ENCODE data around the gene GREB1L. TPM values are rescaled to one million over a fixed set of nuclear protein-coding genes. Genes with fewer than 3 reads are reported as not detected.

GREB1L gene
- polyA plus RNA-seq, 1 experiment, result 2.7 TPM

DNA sequence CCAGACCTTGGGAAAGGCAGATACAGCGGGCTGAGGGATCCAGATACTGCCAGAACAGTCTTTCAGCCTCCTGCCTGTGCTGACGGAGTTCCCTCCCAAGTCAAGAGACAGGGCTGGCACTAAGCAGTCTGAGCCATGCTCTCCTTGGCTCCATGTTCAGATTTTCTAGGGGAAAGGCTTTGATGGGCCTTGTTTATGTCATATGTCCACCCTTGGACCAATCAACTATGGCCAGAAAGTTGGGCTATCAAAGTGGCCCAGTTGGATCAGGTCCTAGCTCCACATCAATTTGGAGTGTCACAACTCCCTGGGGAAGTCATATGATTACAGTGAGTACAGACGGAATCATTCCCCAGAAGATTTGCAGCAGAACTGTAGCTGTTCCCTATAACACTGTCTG lies 152.0 kb downstream of the GREB1L start:
- no peak overlapping the region for H3K4me3 ChIP-seq (ENCODE audit: low read depth, low read length)
- ChIA-PET CTCF (interaction anchor here (0.6 kb wide), 1 partner anchor 64 kb away, joined by 3 read pairs; no protein-coding TSS in a partner anchor), POLR2A (no interaction called here)
- TF ChIP-seq, protein P1, sequence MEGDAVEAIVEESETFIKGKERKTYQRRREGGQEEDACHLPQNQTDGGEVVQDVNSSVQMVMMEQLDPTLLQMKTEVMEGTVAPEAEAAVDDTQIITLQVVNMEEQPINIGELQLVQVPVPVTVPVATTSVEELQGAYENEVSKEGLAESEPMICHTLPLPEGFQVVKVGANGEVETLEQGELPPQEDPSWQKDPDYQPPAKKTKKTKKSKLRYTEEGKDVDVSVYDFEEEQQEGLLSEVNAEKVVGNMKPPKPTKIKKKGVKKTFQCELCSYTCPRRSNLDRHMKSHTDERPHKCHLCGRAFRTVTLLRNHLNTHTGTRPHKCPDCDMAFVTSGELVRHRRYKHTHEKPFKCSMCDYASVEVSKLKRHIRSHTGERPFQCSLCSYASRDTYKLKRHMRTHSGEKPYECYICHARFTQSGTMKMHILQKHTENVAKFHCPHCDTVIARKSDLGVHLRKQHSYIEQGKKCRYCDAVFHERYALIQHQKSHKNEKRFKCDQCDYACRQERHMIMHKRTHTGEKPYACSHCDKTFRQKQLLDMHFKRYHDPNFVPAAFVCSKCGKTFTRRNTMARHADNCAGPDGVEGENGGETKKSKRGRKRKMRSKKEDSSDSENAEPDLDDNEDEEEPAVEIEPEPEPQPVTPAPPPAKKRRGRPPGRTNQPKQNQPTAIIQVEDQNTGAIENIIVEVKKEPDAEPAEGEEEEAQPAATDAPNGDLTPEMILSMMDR (IDR thresholded peaks at IDR 0.05; ENCODE audit: insufficient read depth, low read depth, low read length), result no peak
- no peak for DNase-seq (ENCODE audit: low read depth)
- H3K27me3 ChIP-seq (ENCODE audit: control insufficient read depth, insufficient read depth, low read length), result no peaks in the 10 kb centered on the region
- no peaks in the 10 kb centered on the region for H3K36me3 ChIP-seq (ENCODE audit: control insufficient read depth, insufficient read depth, low read length)

DNA sequence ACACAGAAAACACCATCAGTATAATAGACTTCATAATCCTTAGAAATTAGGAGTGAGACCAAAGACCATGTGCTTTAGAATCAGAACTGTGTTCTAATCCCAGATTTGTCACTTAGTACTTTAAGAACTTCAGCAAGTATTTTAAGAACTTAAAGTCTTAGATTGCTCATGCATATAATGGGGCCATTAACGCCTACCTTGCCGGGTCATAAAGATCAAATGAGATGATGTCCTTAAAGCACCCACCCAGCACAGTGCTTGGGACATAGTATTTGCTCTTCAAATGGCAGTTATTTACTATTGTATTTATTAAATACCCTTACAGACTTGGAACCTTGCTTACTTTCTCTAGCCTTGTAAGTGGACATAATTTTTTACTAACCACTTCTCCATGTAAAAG lies 156.1 kb downstream of the GREB1L start:
- H3K4me3 ChIP-seq (ENCODE audit: low read depth, low read length), result no peak overlapping the region
- H3K27me3 ChIP-seq (ENCODE audit: control insufficient read depth, insufficient read depth, low read length), result no peaks in the 10 kb centered on the region
- TF ChIP-seq, protein P1 (IDR thresholded peaks at IDR 0.05; ENCODE audit: insufficient read depth, low read depth, low read length), result no peak
- ChIA-PET CTCF (no interaction called here), POLR2A (no interaction called here)
- no peaks in the 10 kb centered on the region for H3K36me3 ChIP-seq (ENCODE audit: control insufficient read depth, insufficient read depth, low read length)
- no peak for DNase-seq (ENCODE audit: low read depth)

DNA sequence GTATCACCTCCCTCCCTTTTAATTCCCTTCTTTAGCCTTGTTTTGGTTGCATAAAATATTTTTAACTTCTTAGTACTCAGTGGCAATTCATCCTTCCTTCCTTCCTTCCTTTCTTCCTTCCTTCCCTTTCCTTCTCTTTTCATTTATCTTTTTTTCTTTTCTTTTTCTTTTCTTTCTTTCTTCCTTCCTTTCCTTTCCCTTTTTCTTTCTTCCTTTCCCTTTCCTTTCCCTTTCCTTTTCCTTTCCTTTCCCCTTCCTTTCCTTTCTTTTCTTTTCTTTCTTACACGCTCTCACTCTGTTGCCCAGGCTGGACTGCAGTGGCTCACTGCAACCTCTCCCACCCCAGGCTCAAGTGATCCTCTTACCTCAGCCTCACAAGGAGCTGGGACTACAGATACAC lies 160.2 kb downstream of the GREB1L start:
- ChIA-PET POLR2A (no interaction called here), CTCF (interaction anchor here (0.7 kb wide), 1 partner anchor 101 kb away, joined by 3 read pairs; no protein-coding TSS in a partner anchor)
- Histone ChIP-seq H3K27me3 (ENCODE audit: control insufficient read depth, insufficient read depth, low read length) (no peaks in the 10 kb centered on the region), H3K4me3 (ENCODE audit: low read depth, low read length) (no peak overlapping the region), H3K36me3 (ENCODE audit: control insufficient read depth, insufficient read depth, low read length) (no peaks in the 10 kb centered on the region)
- DNase-seq (ENCODE audit: low read depth), result no peak
- TF ChIP-seq, protein P1 (IDR thresholded peaks at IDR 0.05; ENCODE audit: insufficient read depth, low read depth, low read length), result no peak

DNA sequence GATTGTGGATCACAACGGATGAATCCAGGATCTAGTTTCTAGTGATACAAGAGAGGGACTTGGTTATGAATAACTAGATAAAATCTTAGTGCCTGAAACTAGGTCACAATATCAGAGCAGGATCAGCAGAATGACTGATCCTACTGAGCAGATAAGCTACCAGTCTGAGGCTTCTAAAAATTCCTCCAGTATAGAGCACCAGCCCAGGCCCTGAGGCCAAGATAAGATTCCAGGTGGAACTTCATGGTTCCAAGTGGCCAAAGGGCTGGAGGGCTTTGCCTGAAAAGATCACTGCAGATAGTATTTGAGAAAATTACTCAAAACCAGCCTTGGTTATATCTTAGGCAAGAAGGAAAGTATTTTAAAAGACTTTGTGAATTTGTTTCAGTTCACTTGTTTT lies 162.4 kb downstream of the GREB1L start:
- POLR2A ChIA-PET, result no interaction called here
- CTCF ChIA-PET, result interaction anchor here (1.3 kb wide), 1 partner anchor 20 kb away, joined by 4 read pairs; no protein-coding TSS in a partner anchor
- no peaks in the 10 kb centered on the region for H3K27me3 ChIP-seq (ENCODE audit: control insufficient read depth, insufficient read depth, low read length)
- no peak overlapping the region for H3K4me3 ChIP-seq (ENCODE audit: low read depth, low read length)
- TF ChIP-seq, protein P1 (IDR thresholded peaks at IDR 0.05; ENCODE audit: insufficient read depth, low read depth, low read length), result no peak
- DNase-seq (ENCODE audit: low read depth), result no peak
- H3K36me3 ChIP-seq (ENCODE audit: control insufficient read depth, insufficient read depth, low read length), result no peaks in the 10 kb centered on the region

DNA sequence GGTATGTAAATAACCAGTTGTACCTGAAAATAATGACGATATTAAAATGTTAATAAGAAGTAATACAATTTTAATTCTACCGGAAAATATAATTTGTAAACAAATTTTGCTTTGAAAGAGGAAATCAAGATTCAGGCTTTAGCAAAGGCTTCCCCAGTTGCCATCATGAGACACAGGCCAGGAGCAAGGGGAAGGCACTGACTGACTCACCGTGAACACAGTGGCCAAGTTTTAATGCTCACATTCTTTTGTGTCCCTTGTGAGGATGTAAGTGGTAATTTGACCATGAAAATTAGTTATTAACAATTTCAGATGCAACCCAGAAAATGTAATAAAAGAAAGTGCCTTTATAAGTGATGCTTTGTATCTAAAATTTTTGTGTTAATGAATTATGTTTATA lies 164.1 kb downstream of the GREB1L start:
- Histone ChIP-seq H3K4me3 (ENCODE audit: low read depth, low read length) (no peak overlapping the region), H3K27me3 (ENCODE audit: control insufficient read depth, insufficient read depth, low read length) (no peaks in the 10 kb centered on the region), H3K36me3 (ENCODE audit: control insufficient read depth, insufficient read depth, low read length) (no peaks in the 10 kb centered on the region)
- CTCF ChIA-PET, result no interaction called here
- TF ChIP-seq, protein P1 (IDR thresholded peaks at IDR 0.05; ENCODE audit: insufficient read depth, low read depth, low read length), result no peak
- DNase-seq (ENCODE audit: low read depth), result no peak
- POLR2A ChIA-PET, result no interaction called here
